ENCODE data around the gene RAB37.
A peak's percentile ranks its signal among the peaks of the same experiment; 100 is the strongest.

Gene RAB37

DNA sequence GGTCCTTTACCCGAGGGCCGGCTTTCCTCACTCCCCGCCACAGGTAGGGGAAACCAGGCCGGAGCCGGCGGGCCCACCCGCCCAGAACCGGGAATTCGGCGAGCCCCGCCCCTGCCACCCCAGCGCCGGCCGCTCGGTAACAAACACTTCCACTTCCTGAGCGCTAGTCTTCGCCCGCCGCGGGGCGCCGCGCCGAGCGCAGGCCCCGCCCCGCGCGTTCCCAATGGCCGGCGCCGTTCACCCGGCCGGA, 11.1 kb downstream of the RAB37 start:
- DNase-seq (ENCODE audit: low read depth in 2 of 2): no peak
- peak overlapping the region; percentile 43 to 57 for H3K4me3 ChIP-seq (replicated peaks in 1 of 2; ENCODE audit: low read depth in 2 of 2, low read length in 2 of 2)
- TF ChIP-seq, protein P1, sequence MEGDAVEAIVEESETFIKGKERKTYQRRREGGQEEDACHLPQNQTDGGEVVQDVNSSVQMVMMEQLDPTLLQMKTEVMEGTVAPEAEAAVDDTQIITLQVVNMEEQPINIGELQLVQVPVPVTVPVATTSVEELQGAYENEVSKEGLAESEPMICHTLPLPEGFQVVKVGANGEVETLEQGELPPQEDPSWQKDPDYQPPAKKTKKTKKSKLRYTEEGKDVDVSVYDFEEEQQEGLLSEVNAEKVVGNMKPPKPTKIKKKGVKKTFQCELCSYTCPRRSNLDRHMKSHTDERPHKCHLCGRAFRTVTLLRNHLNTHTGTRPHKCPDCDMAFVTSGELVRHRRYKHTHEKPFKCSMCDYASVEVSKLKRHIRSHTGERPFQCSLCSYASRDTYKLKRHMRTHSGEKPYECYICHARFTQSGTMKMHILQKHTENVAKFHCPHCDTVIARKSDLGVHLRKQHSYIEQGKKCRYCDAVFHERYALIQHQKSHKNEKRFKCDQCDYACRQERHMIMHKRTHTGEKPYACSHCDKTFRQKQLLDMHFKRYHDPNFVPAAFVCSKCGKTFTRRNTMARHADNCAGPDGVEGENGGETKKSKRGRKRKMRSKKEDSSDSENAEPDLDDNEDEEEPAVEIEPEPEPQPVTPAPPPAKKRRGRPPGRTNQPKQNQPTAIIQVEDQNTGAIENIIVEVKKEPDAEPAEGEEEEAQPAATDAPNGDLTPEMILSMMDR (IDR thresholded peaks at IDR 0.05; ENCODE audit: low read depth, low read length): no peak

- DNase-seq (ENCODE audit: low read depth in 2 of 2): peak; percentile 83 to 93
- peak within 1 kb of the TSS; percentile 77 to 78 for H3K4me3 ChIP-seq (replicated peaks in 1 of 2; ENCODE audit: low read depth in 2 of 2, low read length in 2 of 2)
- TF ChIP-seq, protein P1 (IDR thresholded peaks at IDR 0.05; ENCODE audit: low read depth, low read length): no peak
Measured at GRCh38 chr17:74748529-74749278, 11.6 kb downstream of the RAB37 start, which contains the start of gene NHERF1. Gene NHERF1, plus strand, starts transcription at chr17:74748628. Its CDS starts 219 bp downstream, at chr17:74748847.

DNA sequence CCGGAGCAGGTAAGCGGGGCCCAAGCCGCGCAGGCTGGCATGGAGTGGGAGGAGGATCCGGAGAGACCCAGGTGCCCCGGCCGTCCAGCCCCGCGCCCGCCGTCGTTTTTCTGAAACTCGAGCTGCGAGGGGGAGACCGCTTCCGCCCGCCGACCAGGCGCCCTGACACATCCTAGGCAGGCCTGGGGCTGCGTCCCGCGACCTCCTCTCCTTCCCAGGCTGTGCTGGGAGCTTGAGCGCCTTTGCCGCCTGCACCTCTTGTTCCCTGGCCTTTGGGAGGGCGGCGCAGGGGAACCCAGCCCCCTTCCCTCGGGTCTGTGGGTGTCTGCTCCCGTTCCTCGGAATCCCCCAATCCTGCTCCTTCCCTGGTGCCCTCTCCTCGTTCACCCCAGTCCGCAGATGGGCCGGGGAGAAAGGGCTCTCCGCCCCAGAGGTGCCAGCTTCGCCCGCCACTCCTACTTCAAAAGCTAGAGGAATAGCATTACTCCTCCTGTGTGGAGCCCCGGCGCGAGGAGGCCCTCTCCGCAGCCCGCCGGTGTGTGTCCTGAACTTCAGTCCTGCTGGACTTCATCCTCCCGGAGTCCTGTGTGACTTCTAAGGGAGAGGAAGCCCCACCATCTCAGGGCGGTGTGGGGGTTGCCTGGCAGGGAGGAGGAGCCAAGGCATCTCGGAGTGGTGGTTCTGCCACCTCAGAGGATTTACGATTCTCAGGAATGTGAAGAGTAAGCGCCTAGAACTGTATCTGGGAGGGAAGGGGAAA, 12.4 kb downstream of the RAB37 start:
- TF ChIP-seq, protein P1 (IDR thresholded peaks at IDR 0.05; ENCODE audit: low read depth, low read length): no peak
- H3K4me3 ChIP-seq (replicated peaks in 1 of 2; ENCODE audit: low read depth in 2 of 2, low read length in 2 of 2): peak overlapping the region; percentile 77 to 78
- no peak for DNase-seq (ENCODE audit: low read depth in 2 of 2)

DNA sequence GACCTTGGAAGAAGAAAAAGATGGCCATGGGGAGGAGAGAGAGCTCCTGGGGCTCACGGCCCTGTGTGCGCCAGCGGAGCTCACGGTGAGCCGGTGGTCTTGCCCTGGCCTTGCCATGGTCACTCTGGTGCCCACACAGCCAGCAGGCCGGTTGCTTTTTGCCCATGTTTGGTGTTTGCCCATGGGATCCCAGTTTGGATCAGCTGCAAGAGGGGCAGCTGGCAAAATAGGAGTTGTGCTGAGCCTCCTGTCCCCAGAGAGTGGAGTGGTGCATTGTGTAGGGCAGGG, 12.9 kb downstream of the RAB37 start:
- H3K4me3 ChIP-seq (replicated peaks in 1 of 2; ENCODE audit: low read depth in 2 of 2, low read length in 2 of 2): peak overlapping the region; percentile 77 to 78

DNA sequence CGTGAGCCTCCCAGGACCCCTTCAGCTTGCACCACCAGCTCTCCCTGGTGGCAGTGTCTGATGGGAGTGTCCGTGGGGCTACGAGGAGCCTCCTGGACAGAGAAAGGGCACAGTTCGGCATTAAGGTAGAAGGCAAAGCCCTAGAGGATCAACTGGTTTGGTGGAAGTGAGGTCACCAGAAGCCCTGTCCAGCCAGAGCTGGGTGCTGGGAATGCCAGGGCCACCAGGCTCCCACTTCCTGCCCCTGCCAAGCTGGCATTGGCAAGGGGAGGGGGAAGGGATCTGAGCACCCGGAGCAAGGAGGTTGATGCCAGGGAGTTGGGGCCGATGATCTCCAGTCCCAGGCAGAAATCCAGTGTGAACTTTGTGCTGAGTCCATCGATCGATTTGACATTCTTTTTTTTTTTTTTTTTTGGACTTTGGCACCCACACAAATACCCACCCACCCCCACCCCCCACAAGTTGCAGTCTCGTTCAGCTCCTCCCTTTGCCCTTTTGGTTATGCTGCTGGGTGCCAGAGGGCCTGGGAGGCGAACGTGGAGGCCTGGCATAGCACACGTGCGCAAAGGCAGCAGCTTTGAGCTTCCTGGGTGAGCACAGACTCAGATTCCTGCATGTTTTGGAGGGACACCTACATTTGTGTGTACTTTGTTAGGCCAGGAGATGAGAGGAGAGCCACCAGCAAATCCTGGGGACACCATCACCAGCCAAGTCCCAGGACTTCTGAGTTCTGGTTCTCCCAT, 13.4 kb downstream of the RAB37 start:
- DNase-seq (ENCODE audit: low read depth in 2 of 2): no peak
- H3K4me3 ChIP-seq (replicated peaks in 1 of 2; ENCODE audit: low read depth in 2 of 2, low read length in 2 of 2): peak overlapping the region in 1 of 2 donors; percentile 77

More for the DNA sequence above, 12.9 kb downstream of the RAB37 start:
- TF ChIP-seq, protein P1 (IDR thresholded peaks at IDR 0.05; ENCODE audit: low read depth, low read length): no peak
- no peak for DNase-seq (ENCODE audit: low read depth in 2 of 2)

GRCh38 chr17:74752415-74752814, 15.4 kb downstream of the RAB37 start:
- TF ChIP-seq, protein P1 (IDR thresholded peaks at IDR 0.05; ENCODE audit: low read depth, low read length): no peak
- no peak overlapping the region for H3K4me3 ChIP-seq (replicated peaks in 1 of 2; ENCODE audit: low read depth in 2 of 2, low read length in 2 of 2)
- no peak for DNase-seq (ENCODE audit: low read depth in 2 of 2)

More for the DNA sequence above, 13.4 kb downstream of the RAB37 start:
- TF ChIP-seq, protein P1 (IDR thresholded peaks at IDR 0.05; ENCODE audit: low read depth, low read length): no peak
